HG03060 (cell line): ENCODE data around the gene LARP6.

Experiments used
- ATAC-seq: cut with Tn5 transposase; IDR thresholded peaks from one replicate; pipeline ENCODE4 v1.9.1; 2021; ENCODE audit warnings: low read depth, moderate number of reproducible peaks; ENCODE audit not compliant: unreplicated experiment

LARP6 gene

GRCh38 chr15:70796516-70797310 lies 57.2 kb downstream of the LARP6 start:
- no peak for ATAC-seq

- no peak for ATAC-seq
Observed at GRCh38 chr15:70795311-70795665, 58.7 kb downstream of the LARP6 start.

DNA sequence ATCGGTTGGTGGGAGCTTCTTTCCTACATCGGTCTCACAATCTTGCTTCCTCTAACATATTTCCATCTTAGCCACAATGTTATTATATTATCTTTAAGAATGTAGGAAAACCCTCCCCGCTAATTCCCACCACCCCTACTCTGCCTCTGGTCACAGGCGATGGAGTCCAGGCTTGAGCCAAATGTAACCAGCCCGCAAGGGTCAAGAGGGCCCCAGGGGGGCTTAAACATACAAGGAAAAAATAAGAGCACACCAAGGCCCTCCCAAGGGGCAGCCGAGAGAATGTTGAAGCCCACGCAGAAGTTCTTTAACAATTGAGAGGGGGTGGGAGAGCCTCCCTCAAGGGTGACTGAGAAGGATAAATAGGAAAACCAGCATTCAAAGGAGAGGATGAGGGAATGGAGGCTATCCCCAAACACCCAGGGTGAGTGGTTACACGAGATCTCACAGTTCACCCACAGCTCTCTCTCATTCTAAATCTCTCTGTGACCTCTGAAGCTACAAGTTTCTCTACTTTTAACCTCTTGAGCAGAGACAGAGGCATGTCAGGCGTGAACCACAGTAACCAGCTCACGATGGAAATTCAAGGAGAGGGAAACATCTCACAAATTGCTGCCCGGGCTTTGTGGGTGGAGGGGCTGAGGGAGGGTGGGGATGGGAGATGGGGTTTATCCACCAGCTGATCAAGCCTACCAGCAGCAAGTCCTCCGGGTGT lies 59.2 kb downstream of the LARP6 start:
- no peak for ATAC-seq

DNA sequence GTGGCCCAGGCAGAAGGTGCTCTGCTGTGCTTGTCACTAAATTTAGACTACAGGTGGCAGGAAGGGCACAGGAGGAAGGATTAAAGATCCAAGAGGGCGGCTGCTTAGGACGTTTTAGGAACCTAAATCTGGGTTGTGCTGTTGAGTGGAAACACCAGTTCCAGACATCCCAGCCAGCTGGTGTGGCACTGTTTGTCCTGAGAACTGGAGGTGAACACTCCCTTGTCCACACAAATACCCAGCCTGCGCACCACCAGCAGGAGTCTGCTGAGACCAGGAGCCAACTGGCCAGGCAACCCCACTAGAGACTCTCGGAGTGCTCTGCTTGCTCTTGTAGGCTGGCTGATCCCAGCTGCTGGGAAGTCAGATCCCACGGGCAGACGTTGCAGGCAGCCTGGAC lies 60.3 kb downstream of the LARP6 start:
- no peak for ATAC-seq

GRCh38 chr15:70792171-70792573 lies 61.8 kb downstream of the LARP6 start:
- no peak for ATAC-seq

- no peak for ATAC-seq
Observed at GRCh38 chr15:70791259-70791658, 62.7 kb downstream of the LARP6 start.

GRCh38 chr15:70789213-70789612 lies 64.7 kb downstream of the LARP6 start:
- ATAC-seq, result no peak

GRCh38 chr15:70788114-70789049 lies 65.6 kb downstream of the LARP6 start:
- ATAC-seq, result no peak

DNA sequence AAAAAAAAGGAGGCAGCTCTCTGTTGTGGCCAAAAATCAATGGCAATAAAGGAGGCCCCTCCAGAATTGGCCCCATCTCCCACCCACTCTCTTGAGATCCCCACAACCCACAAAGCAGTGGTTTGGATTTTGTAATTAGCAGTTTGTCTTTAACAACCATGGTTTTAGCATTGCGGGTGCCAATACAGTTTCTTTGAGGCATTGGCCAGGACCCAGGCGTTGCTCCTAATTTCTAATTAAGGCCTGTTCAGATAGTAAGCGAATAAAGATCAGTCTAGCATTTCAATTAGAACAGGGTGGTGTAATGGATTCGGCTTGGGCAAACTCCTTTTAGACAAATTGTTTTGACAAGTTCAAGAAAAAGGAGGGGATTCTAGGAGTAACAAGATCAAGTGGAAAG lies 67.0 kb downstream of the LARP6 start:
- no peak for ATAC-seq

DNA sequence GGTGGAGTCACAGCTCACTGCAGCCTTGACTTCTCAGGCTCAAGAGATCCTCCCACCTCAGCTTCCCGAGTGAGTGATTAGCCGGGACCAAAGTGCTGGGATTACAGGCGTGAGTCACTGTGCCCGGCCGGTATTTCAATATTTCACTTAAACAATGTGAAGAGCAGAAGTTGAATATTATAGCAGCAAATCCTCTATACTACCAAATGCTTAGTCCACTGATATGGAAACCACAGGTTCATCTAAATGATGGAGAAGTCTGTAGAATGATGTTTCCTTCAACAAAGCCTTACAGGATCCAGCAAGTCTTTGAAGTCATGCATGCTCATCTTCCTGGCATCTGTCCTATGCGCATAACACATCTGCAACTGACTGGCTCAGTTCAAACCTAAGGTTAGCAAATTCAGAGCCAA lies 70.3 kb downstream of the LARP6 start:
- ATAC-seq, result no peak

DNA sequence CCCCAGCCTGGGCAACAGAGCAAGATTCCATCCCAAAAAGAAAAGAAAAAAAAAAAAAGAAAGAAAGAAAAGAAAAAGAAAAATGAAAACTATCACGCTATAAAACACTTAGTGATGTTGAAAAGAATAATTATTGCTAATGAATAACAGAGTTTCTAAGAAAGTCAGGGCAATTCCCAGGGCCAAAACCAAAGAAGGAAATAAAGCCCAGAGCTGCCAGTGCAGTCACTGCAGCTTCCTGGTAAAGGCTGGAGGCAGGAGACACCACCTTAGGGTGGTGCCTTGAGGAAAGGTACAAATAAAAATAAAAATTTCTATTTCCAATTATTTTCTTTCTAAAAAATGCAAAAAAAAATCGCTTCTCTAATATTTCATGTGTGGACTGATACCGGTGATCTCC lies 70.9 kb downstream of the LARP6 start:
- no peak for ATAC-seq

DNA sequence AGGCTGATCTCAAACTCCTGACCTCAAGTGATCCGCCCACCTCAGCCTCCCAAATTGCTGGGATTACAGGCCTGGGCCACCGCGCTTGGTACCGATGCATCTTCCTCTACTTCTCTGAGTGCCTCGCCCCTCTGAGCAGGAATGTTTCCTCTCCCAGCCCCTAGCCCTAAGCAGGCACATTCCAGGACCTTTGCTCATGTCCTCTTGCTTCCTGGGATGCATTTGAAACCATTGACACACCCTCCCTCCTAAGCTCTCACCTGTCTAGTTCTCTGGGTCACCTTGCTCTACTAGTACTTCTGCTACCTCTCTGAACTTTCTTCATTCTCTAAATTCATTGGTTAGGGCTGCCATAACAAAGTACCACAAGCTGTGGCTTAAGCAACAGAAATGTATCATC lies 72.7 kb downstream of the LARP6 start:
- no peak for ATAC-seq
